ENCODE data around the gene NEIL1. TPM values are rescaled to one million over a fixed set of nuclear protein-coding genes. Genes with fewer than 3 reads are reported as not detected.
"Not testable (repeated sequence)": the region's sequence is repeated elsewhere in the genome, so short reads cannot be mapped to it uniquely, and the experiment has no call there.

Gene NEIL1
- total RNA-seq, 1 donor = 19.3 TPM

- peak overlapping the region; percentile 56 for H3K4me3 ChIP-seq (ENCODE audit: low read length)
- peaks cover 44% of the 10 kb centered on the region for H3K4me1 ChIP-seq (ENCODE audit: insufficient read depth, low read length)
- no peaks in the 10 kb centered on the region for H3K9me3 ChIP-seq (ENCODE audit: low read depth, low read length)
- H3K27me3 ChIP-seq (ENCODE audit: insufficient read depth, low read length) = peaks cover 26% of the 10 kb centered on the region
Observed at GRCh38 chr15:75348034-75348561, 1.3 kb downstream of the NEIL1 start.

- Histone ChIP-seq H3K4me3 (ENCODE audit: low read length) (no peak overlapping the region), H3K27me3 (ENCODE audit: insufficient read depth, low read length) (peaks cover 26% of the 10 kb centered on the region), H3K4me1 (ENCODE audit: insufficient read depth, low read length) (peaks cover 44% of the 10 kb centered on the region), H3K9me3 (ENCODE audit: low read depth, low read length) (no peaks in the 10 kb centered on the region)
Observed at GRCh38 chr15:75348562-75349350, 1.9 kb downstream of the NEIL1 start.

DNA sequence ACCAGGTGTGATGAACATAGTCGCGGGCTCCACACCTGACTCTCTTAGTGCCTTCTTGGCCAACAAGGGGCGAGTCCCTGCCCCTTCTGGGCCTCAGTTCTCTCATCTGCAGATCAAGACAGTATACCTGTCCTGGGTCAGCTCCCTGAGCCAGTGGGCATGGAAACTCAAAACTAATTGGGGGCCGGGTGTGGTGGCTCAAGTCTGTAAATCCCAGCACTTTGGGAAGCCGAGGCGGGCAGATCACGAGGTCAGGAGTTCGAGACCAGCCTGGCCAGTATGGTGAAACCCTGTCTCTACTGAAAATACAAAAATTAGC is 2.5 kb downstream of the NEIL1 start:
- not testable (repeated sequence) for H3K4me3 ChIP-seq (ENCODE audit: low read length); H3K9me3 ChIP-seq (ENCODE audit: low read depth, low read length)
- Histone ChIP-seq H3K27me3 (ENCODE audit: insufficient read depth, low read length) (peaks cover 26% of the 10 kb centered on the region), H3K4me1 (ENCODE audit: insufficient read depth, low read length) (peaks cover 44% of the 10 kb centered on the region)

DNA sequence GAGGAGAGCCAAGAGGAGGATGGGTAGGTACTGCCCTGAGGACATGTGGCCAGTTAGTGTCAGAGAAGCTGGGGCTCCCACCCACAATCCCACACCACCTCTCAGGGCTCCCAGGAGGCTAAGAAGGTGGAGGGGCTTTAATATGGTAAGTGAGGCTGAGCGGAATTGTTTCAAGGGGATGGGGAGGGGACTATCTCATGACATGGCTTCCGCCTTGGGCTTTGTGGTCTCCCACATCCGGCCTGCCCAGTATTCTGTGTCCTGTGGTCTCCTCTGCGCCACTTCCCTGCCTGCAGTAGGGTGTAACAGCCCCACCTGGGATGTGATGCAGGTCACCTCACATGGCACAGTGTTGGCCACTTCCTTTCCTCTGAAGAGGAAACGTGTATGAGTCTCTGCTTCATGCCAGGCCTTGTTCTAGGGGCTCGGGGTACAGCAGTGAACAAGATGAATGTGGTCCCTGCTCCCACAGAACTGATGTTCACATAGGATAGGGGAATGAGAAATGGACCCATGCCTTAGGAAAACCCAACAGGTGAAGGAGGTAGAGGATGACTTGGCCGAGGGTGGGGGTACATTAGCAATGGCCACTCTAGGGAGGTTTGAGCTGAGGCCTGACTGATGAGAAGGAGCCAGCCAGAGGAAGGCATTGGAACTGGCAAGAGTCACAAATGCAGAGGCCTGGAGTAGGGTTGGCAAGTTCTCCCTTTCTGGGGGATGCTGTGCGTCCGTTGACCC is 3.2 kb downstream of the NEIL1 start:
- H3K4me1 ChIP-seq (ENCODE audit: insufficient read depth, low read length) = peaks cover 44% of the 10 kb centered on the region
- no peaks in the 10 kb centered on the region for H3K9me3 ChIP-seq (ENCODE audit: low read depth, low read length)
- H3K27me3 ChIP-seq (ENCODE audit: insufficient read depth, low read length) = peaks cover 26% of the 10 kb centered on the region
- H3K4me3 ChIP-seq (ENCODE audit: low read length) = no peak overlapping the region

DNA sequence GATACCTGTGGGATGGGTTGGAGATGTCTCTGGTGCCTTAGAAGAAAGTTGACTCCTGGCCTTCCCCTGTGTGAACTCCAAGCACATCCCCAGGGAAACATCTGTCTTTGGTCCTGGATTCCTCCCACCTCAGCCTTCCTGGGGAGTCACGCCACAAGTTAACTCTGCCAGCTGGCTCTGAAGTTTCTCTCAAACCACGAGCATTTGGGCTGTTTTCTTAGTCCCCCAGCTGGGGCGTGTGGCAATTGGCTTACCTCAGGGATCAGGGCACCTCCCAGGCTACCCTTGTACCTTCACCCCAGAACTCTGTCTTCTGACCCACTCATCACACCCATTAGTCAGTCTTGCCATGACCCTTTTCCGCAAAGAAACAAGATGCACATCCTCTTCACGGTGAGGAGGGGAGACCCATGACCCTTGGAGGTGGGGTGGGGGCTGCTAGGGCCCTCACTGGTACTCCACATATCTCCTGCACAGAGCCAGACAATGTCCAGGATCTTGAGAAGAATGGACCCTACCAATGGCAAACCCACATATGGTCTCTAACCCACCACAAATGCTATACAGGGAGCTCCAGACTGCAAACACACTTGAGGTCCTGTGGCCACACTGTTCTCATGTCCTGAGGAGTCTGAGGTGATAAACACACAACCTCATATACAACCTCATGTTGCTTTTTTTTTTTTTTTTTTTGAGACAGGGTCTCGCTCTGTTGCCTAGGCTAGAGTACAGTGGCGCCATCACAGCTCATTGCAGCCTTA is 3.9 kb downstream of the NEIL1 start:
- peaks cover 21% of the 10 kb centered on the region for H3K27me3 ChIP-seq (ENCODE audit: insufficient read depth, low read length)
- H3K9me3 ChIP-seq (ENCODE audit: low read depth, low read length) = no peaks in the 10 kb centered on the region
- no peak overlapping the region for H3K4me3 ChIP-seq (ENCODE audit: low read length)
- peaks cover 44% of the 10 kb centered on the region for H3K4me1 ChIP-seq (ENCODE audit: insufficient read depth, low read length)

GRCh38 chr15:75352186-75353080 is 5.6 kb downstream of the NEIL1 start:
- Histone ChIP-seq H3K4me1 (ENCODE audit: insufficient read depth, low read length) (peaks cover 35% of the 10 kb centered on the region), H3K27me3 (ENCODE audit: insufficient read depth, low read length) (peaks cover 8% of the 10 kb centered on the region), H3K4me3 (ENCODE audit: low read length) (no peak overlapping the region), H3K9me3 (ENCODE audit: low read depth, low read length) (no peaks in the 10 kb centered on the region)

GRCh38 chr15:75353604-75354003 is 6.8 kb downstream of the NEIL1 start:
- Histone ChIP-seq H3K4me1 (ENCODE audit: insufficient read depth, low read length) (peaks cover 23% of the 10 kb centered on the region), H3K4me3 (ENCODE audit: low read length) (no peak overlapping the region), H3K27me3 (ENCODE audit: insufficient read depth, low read length) (peaks cover 2% of the 10 kb centered on the region), H3K9me3 (ENCODE audit: low read depth, low read length) (no peaks in the 10 kb centered on the region)

GRCh38 chr15:75354454-75354853 is 7.6 kb downstream of the NEIL1 start:
- H3K4me3 ChIP-seq (ENCODE audit: low read length) = no peak overlapping the region
- no peaks in the 10 kb centered on the region for H3K27me3 ChIP-seq (ENCODE audit: insufficient read depth, low read length)
- no peaks in the 10 kb centered on the region for H3K9me3 ChIP-seq (ENCODE audit: low read depth, low read length)
- peaks cover 15% of the 10 kb centered on the region for H3K4me1 ChIP-seq (ENCODE audit: insufficient read depth, low read length)

DNA sequence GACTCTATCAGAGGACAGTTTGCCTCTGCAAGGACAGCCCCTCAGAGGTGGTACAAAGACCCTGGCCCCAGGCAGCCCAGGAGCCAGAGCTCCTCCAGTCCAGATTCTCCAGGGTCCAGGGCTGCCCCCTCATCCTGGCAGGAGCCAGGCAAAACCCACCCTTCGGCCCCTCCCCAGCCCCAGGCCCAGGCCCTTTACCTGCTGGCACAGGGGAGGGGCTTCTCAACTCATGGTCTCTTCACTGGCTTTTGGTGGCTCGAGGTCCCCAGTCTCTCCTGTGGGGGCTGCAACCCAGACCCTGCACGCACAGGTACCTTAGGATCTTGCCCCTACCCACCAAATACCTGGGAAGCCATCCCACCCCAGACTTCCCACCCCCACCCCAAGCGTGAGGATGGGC is 8.5 kb downstream of the NEIL1 start:
- H3K4me3 ChIP-seq (ENCODE audit: low read length) = no peak overlapping the region
- no peaks in the 10 kb centered on the region for H3K27me3 ChIP-seq (ENCODE audit: insufficient read depth, low read length)
- no peaks in the 10 kb centered on the region for H3K9me3 ChIP-seq (ENCODE audit: low read depth, low read length)
- H3K4me1 ChIP-seq (ENCODE audit: insufficient read depth, low read length) = peaks cover 6% of the 10 kb centered on the region

DNA sequence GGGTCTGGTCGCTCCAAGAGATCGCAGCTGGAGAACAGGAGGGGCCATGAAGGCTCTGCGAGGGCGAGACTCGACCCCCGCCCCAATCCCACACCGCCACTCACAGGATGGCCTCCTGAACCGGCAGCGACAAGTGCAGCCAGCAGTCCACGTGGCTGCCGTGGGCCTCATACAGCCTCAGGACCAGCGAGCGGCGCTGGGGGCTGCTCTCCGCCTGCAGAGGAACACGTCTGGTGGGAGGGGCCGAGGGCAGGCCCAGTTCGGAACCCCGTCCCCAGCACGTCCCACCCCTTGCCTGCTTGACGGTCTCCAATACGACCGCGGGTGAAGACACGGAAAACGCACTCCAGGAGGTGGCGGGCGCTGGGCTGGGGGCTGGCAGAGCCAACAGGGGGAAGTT is 9.2 kb downstream of the NEIL1 start:
- H3K4me1 ChIP-seq (ENCODE audit: insufficient read depth, low read length) = no peaks in the 10 kb centered on the region
- no peak overlapping the region for H3K4me3 ChIP-seq (ENCODE audit: low read length)
- no peaks in the 10 kb centered on the region for H3K27me3 ChIP-seq (ENCODE audit: insufficient read depth, low read length)
- no peaks in the 10 kb centered on the region for H3K9me3 ChIP-seq (ENCODE audit: low read depth, low read length)

- no peaks in the 10 kb centered on the region for H3K9me3 ChIP-seq (ENCODE audit: low read depth, low read length)
- H3K4me3 ChIP-seq (ENCODE audit: low read length) = no peak overlapping the region
- H3K27me3 ChIP-seq (ENCODE audit: insufficient read depth, low read length) = no peaks in the 10 kb centered on the region
- no peaks in the 10 kb centered on the region for H3K4me1 ChIP-seq (ENCODE audit: insufficient read depth, low read length)
Observed at GRCh38 chr15:75356517-75356916, 9.7 kb downstream of the NEIL1 start.

DNA sequence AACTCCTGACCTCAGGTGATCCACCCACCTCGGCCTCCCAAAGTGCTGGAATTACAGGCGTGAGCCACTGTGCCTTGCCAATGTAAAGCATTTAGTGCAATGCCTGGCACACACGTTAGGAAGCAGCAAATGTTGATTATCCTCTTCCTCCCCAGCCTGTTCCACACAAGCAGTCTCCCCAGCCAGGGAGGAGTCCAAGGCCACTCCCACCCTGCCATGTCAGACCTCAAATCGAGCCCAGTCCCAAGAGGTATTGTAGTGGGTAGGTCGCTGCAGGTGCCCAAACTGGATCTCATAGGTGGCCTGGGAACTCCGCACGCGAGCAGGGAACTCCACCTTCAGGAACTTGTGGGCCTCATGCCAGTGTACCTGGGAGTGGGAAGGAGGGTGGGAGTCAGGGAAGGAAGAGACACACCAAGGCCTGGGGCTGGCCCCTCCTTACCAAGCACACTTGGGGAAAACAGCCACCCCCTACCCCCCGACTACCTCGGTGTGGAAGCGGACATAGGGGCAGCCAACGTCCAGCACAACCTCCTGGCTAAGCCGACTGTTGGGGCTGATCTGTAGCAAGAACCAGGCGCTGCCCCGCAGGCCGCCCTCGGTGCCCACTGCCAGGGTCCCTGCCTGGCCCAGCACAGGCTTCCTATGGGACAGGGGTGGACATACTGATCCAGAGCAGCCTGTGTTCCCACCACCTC is 11.3 kb downstream of the NEIL1 start:
- Histone ChIP-seq H3K27me3 (ENCODE audit: insufficient read depth, low read length) (no peaks in the 10 kb centered on the region), H3K4me1 (ENCODE audit: insufficient read depth, low read length) (no peaks in the 10 kb centered on the region), H3K4me3 (ENCODE audit: low read length) (no peak overlapping the region), H3K9me3 (ENCODE audit: low read depth, low read length) (no peaks in the 10 kb centered on the region)

- Histone ChIP-seq H3K9me3 (ENCODE audit: low read depth, low read length) (no peaks in the 10 kb centered on the region), H3K4me1 (ENCODE audit: insufficient read depth, low read length) (no peaks in the 10 kb centered on the region), H3K4me3 (ENCODE audit: low read length) (no peak overlapping the region), H3K27me3 (ENCODE audit: insufficient read depth, low read length) (no peaks in the 10 kb centered on the region)
Observed at GRCh38 chr15:75358771-75359536, 12.1 kb downstream of the NEIL1 start.

All from mononuclear cell (primary cell).